BLaER1 treated with 17β-estradiol and CSF1 and Interleukin-3, amounts not matched to agents 10 nM and 100 nM (cell line): ENCODE data around the gene OGT.
"Not testable (repeated sequence)": the region's sequence is repeated elsewhere in the genome, so short reads cannot be mapped to it uniquely, and the experiment has no call there.

Experiments
- H3K27ac ChIP-seq, 11 experiments: shearing (Covaris generic); formaldehyde crosslinking; 2 replicates each; pipeline ENCODE4 v1.8.1; 2022
- H3K27me3 ChIP-seq, 11 experiments: shearing (Covaris generic); formaldehyde crosslinking; 2 replicates each; pipeline ENCODE4 v1.8.1; 2022
- H3K36me3 ChIP-seq, 11 experiments: shearing (Covaris generic); formaldehyde crosslinking; 2 replicates each; pipeline ENCODE4 v1.8.1; 2022
- H3K4me1 ChIP-seq, 10 experiments: shearing (Covaris generic); formaldehyde crosslinking; 2 replicates each; pipeline ENCODE4 v1.8.1; 2022
- H3K4me2 ChIP-seq, 11 experiments: shearing (Covaris generic); formaldehyde crosslinking; 2 replicates each; pipeline ENCODE4 v1.8.1; 2022
- H3K4me3 ChIP-seq, 10 experiments: shearing (Covaris generic); formaldehyde crosslinking; 2 replicates each; pipeline ENCODE4 v1.8.1; 2022
- H3K9ac ChIP-seq, 11 experiments: shearing (Covaris generic); formaldehyde crosslinking; 2 replicates each; pipeline ENCODE4 v1.8.1; 2022
- H3K9me3 ChIP-seq, 11 experiments: shearing (Covaris generic); formaldehyde crosslinking; replicated peaks in 1 of 11; 2 replicates each; pipeline ENCODE4 v1.8.1; 2022
- H4K20me1 ChIP-seq, 11 experiments: shearing (Covaris generic); formaldehyde crosslinking; 2 replicates each; pipeline ENCODE4 v1.8.1; 2022
- Cebpa-rat ChIP-seq, 11 experiments: shearing (Covaris generic); IDR thresholded peaks; 2 replicates each; pipeline ENCODE4 v1.8.1; 2022

The OGT gene

DNA sequence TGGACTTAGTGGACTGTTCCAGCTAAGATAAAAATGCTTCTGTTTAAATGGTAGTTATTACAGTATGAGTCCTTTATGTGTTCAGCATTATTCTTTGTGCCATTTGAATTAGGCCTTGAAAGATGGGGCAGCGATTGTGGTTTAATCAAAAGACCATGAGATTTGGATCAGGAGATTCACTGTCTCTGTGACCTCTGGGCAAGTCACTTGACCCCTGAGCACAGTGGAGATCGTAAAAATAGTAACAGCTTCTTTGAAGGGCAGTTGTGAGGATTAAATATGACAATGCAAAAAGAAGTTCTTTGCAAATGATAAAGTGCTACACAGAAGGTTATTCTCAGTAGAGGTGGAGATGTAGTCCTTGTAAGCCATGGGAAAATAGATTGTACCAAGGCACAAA is 74.6 kb downstream of the OGT start:
- no peak overlapping the region for H3K9ac ChIP-seq
- peaks cover 54 to 91% (median 84%) of the 10 kb centered on the region in 11 experiments for H3K27me3 ChIP-seq
- peaks cover 66 to 88% (median 72%) of the 10 kb centered on the region in 11 experiments for H3K36me3 ChIP-seq
- TF ChIP-seq Cebpa-rat (IDR thresholded peaks at IDR 0.05), result no peak
- H3K4me2 ChIP-seq, result no peak overlapping the region; a peak in 1 of 22 replicates
- H3K27ac ChIP-seq, result no peak overlapping the region
- peaks cover 0 to 10% (median 0%) of the 10 kb centered on the region in 11 experiments; a peak in 5 of 22 replicates for H4K20me1 ChIP-seq
- peaks cover 11 to 42% (median 20%) of the 10 kb centered on the region in 11 experiments for H3K9me3 ChIP-seq
- H3K4me3 ChIP-seq, result no peak overlapping the region
- peaks cover 8 to 15% (median 12%) of the 10 kb centered on the region in 10 experiments for H3K4me1 ChIP-seq

DNA sequence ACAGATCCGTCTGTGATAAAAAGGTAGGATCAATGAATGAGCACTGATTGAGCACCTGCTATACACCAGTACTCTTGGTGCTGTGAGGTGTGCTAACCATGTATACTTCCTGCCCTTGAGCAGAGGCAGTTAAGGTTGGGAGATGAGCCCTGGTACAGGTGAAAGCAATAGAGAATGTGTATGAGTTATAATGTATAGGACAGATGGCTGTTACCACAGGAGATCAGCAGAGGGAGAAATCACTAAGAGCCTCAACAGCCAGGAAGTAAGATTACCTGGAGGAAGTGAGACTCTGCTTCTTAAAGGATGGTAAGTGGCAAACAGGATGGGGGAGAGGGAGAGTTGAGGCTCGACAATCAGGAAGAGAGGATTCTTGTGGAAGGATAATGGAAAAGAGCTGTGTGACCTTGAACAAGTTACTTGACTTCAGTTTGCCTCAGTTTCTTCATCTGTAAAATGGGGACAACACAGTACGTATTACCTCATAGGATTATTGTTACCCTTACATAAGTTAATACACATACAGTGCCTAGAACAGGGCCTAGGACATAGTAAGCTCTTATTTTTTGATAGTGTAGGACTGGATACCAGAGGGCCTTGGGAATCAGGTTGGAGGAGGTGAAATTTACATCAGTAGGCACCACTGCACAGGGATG is 76.3 kb downstream of the OGT start:
- Histone ChIP-seq H3K9ac (no peak overlapping the region), H3K36me3 (peaks cover 61 to 87% (median 68%) of the 10 kb centered on the region in 11 experiments), H3K4me2 (no peak overlapping the region), H3K4me1 (peaks cover 8 to 15% (median 12%) of the 10 kb centered on the region in 10 experiments), H3K27me3 (peaks cover 70 to 99% (median 94%) of the 10 kb centered on the region in 11 experiments), H3K4me3 (no peak overlapping the region), H4K20me1 (peaks cover 0 to 10% (median 0%) of the 10 kb centered on the region in 11 experiments; a peak in 5 of 22 replicates), H3K27ac (no peak overlapping the region), H3K9me3 (peaks cover 0 to 24% (median 3%) of the 10 kb centered on the region in 11 experiments; a peak in 7 of 22 replicates)
- no peak for TF ChIP-seq Cebpa-rat (IDR thresholded peaks at IDR 0.05)

- H3K27me3 ChIP-seq, result peaks cover 57 to 99% (median 84%) of the 10 kb centered on the region in 11 experiments
- peaks cover 43 to 79% (median 54%) of the 10 kb centered on the region in 11 experiments for H3K36me3 ChIP-seq
- not testable (repeated sequence) for H3K27ac ChIP-seq, H3K9ac ChIP-seq, H3K4me1 ChIP-seq, H4K20me1 ChIP-seq, H3K4me2 ChIP-seq, H3K4me3 ChIP-seq
- peaks cover 0 to 17% (median 0%) of the 10 kb centered on the region in 11 experiments; a peak in 9 of 22 replicates for H3K9me3 ChIP-seq
Observed at GRCh38 chrX:71611736-71612135, 78.8 kb downstream of the OGT start.

- peaks cover 43 to 77% (median 50%) of the 10 kb centered on the region in 11 experiments for H3K36me3 ChIP-seq
- H3K9me3 ChIP-seq, result peaks cover 0 to 14% (median 0%) of the 10 kb centered on the region in 11 experiments; a peak in 8 of 22 replicates
- H3K4me2 ChIP-seq, result no peak overlapping the region
- peaks cover 0 to 8% (median under 1%) of the 10 kb centered on the region in 10 experiments; a peak in 8 of 20 replicates for H3K4me1 ChIP-seq
- no peak overlapping the region for H3K4me3 ChIP-seq
- no peak for TF ChIP-seq Cebpa-rat (IDR thresholded peaks at IDR 0.05)
- peaks cover 54 to 93% (median 78%) of the 10 kb centered on the region in 11 experiments for H3K27me3 ChIP-seq
- peaks cover 0 to 12% (median 0%) of the 10 kb centered on the region in 11 experiments; a peak in 9 of 22 replicates for H4K20me1 ChIP-seq
- H3K27ac ChIP-seq, result no peak overlapping the region
- no peak overlapping the region for H3K9ac ChIP-seq
Observed at GRCh38 chrX:71612256-71612655, 79.4 kb downstream of the OGT start.

GRCh38 chrX:71615056-71615455 is 82.2 kb downstream of the OGT start:
- TF ChIP-seq Cebpa-rat (IDR thresholded peaks at IDR 0.05), result no peak
- H3K4me2 ChIP-seq, result no peak overlapping the region
- H3K9me3 ChIP-seq, result peaks cover 1 to 7% (median 3%) of the 10 kb centered on the region in 11 experiments; a peak in 15 of 22 replicates
- peaks cover 20 to 51% (median 32%) of the 10 kb centered on the region in 11 experiments; a peak in 20 of 22 replicates for H3K36me3 ChIP-seq
- peaks cover 0 to 30% (median 4%) of the 10 kb centered on the region in 11 experiments; a peak in 12 of 22 replicates for H4K20me1 ChIP-seq
- no peak overlapping the region for H3K9ac ChIP-seq
- peaks cover 53 to 88% (median 74%) of the 10 kb centered on the region in 11 experiments for H3K27me3 ChIP-seq
- H3K4me1 ChIP-seq, result peaks cover 20 to 36% (median 27%) of the 10 kb centered on the region in 10 experiments
- no peak overlapping the region for H3K4me3 ChIP-seq
- no peak overlapping the region for H3K27ac ChIP-seq

DNA sequence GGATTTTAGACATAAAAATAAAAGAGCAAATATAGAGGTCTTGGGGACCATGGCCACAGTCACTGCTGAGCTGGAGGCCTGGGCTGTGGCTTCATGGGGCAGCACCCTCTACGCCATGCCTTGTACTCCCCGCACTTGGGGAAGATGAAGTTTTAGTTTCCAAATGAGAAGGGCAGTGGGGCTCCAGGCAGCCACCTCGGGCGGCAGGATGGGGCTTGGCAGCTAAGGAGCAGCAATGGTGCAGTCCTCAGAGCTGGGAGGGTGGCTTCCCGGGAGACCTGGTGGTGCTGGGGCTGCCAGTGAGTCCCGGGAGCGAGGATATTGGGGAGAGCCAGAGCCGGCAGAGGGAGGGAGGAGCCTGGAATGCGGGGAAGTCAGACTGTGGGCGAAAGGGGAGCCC is 83.0 kb downstream of the OGT start:
- H3K4me2 ChIP-seq, result no peak overlapping the region
- no peak overlapping the region for H3K27ac ChIP-seq

DNA sequence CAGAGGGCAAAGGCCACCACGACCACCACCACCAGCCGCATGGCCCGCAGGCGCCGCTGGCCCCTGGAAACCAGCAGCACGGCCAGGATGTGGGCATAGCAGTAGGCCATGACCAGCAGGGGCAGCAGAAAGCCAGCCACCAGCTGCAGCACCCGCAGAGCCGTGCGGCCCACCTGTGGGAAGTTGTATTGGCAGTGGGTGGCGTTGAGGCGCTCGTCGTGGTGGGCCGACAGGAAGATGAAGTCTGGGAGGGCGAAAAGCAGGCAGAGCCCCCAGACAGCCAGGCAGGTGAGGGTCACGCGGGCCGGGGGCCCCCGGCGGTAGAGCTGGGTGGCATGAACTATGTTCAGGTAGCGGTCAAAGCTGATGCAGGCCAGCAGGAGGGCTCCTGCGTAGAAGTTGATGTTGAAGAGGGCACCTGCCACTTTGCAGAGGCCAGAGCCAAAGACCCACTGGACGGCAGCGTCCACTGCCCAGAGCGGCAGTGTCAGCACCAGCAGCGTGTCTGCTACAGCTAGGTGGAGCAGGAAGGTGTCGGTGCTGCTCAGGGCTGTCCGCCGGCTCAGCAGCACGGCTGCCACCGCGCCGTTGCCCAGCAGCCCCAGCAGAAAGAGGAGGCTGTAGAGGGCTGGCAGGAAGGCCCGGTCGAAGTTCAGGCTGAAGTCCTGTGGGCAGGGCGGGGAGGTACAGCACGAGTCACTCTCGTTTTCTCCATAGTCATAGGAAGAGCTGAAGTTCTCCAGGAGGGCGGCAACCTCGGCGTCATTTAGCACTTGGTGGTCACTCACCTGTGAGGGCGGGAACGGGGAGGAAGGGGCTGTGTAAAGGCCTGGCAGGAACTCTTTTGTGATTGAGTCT is 84.0 kb downstream of the OGT start:
- Histone ChIP-seq H3K36me3 (peaks cover 7 to 33% (median 19%) of the 10 kb centered on the region in 11 experiments; a peak in 18 of 22 replicates), H3K4me3 (no peak overlapping the region), H3K9me3 (peaks cover 3 to 19% (median 14%) of the 10 kb centered on the region in 11 experiments; a peak in 18 of 22 replicates), H3K27me3 (peaks cover 41 to 85% (median 66%) of the 10 kb centered on the region in 11 experiments), H4K20me1 (peaks cover 0 to 32% (median 4%) of the 10 kb centered on the region in 11 experiments; a peak in 12 of 22 replicates), H3K4me1 (peaks cover 20 to 36% (median 27%) of the 10 kb centered on the region in 10 experiments), H3K27ac (no peak overlapping the region), H3K4me2 (peak overlapping the region in 2 of 11 experiments; percentile 24 to 56; a peak in 1 of 22 replicates), H3K9ac (no peak overlapping the region)
- no peak for TF ChIP-seq Cebpa-rat (IDR thresholded peaks at IDR 0.05)

More for the DNA sequence above, 83.0 kb downstream of the OGT start:
- Histone ChIP-seq H3K4me1 (peaks cover 20 to 36% (median 27%) of the 10 kb centered on the region in 10 experiments), H3K9me3 (peaks cover 3 to 16% (median 12%) of the 10 kb centered on the region in 11 experiments; a peak in 18 of 22 replicates), H3K4me3 (no peak overlapping the region), H3K36me3 (peaks cover 11 to 42% (median 26%) of the 10 kb centered on the region in 11 experiments; a peak in 20 of 22 replicates), H4K20me1 (peaks cover 0 to 32% (median 4%) of the 10 kb centered on the region in 11 experiments; a peak in 12 of 22 replicates), H3K9ac (no peak overlapping the region), H3K27me3 (peaks cover 46 to 88% (median 74%) of the 10 kb centered on the region in 11 experiments)
- no peak for TF ChIP-seq Cebpa-rat (IDR thresholded peaks at IDR 0.05)

GRCh38 chrX:71617742-71618141 is 84.8 kb downstream of the OGT start:
- Histone ChIP-seq H3K9ac (no peak overlapping the region), H4K20me1 (peaks cover 0 to 36% (median 10%) of the 10 kb centered on the region in 11 experiments; a peak in 12 of 22 replicates), H3K4me1 (peaks cover 25 to 43% (median 33%) of the 10 kb centered on the region in 10 experiments), H3K27me3 (peaks cover 33 to 85% (median 60%) of the 10 kb centered on the region in 11 experiments), H3K4me3 (no peak overlapping the region), H3K4me2 (peak overlapping the region; percentile 24 to 69 (median 56)), H3K36me3 (peaks cover 2 to 25% (median 15%) of the 10 kb centered on the region in 11 experiments; a peak in 16 of 22 replicates), H3K27ac (no peak overlapping the region), H3K9me3 (peaks cover 3 to 19% (median 14%) of the 10 kb centered on the region in 11 experiments; a peak in 18 of 22 replicates)
- TF ChIP-seq Cebpa-rat (IDR thresholded peaks at IDR 0.05), result no peak
